Measurements from ENCODE around the gene ASIC1. TPM values are rescaled to one million over a fixed set of nuclear protein-coding genes. Genes with fewer than 3 reads are reported as not detected.

The ASIC1 gene
- total RNA-seq, 2 experiments from 2014 or later, result 0.59 TPM; not detected in 1

DNA sequence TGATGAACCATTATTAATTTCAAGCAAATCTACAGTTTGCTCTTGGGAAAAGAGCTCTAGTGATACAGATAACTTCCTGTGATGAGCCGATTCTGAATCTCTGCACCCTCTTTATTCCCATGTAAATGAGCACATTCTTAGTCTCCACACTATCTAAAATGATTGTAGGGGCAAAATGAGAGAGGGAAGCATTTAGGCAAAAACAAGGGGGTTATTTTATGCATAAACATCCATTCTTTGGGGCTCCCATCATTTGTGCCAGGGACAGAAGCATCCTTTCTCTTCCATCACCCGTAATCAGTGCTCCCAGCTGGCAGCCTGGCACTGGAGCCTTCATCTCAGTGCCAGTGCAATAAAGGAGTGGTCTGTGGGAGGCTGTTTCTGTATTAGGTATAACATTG lies 44.7 kb downstream of the ASIC1 start:
- ChIA-PET CTCF (ENCODE audit: unreplicated experiment) (no interaction called here), POLR2A (interaction anchor here (3.2 kb wide), 1 partner anchor 8 kb away, joined by 12 read pairs; no protein-coding TSS in a partner anchor)
- Histone ChIP-seq H3K9me3 (ENCODE audit: low read length) (no peaks in the 10 kb centered on the region), H3K4me3 (ENCODE audit: low read depth, low read length, poor library complexity, severe bottlenecking) (no peak overlapping the region), H3K27ac (ENCODE audit: low read depth, low read length, poor library complexity, severe bottlenecking) (no peak overlapping the region), H4K20me1 (ENCODE audit: insufficient read depth, low read length) (no peaks in the 10 kb centered on the region), H2AFZ (ENCODE audit: low read length) (no peak overlapping the region), H3K9me2 (ENCODE audit: insufficient read depth, low read length) (no peaks in the 10 kb centered on the region), H3K4me2 (ENCODE audit: low read length) (no peak overlapping the region), H3K79me2 (ENCODE audit: insufficient read depth, low read depth, low read length) (no peaks in the 10 kb centered on the region), H3K4me1 (ENCODE audit: insufficient read depth, low read length, poor library complexity, severe bottlenecking) (no peaks in the 10 kb centered on the region), H3K36me3 (ENCODE audit: insufficient read depth, low read length) (peaks cover 45% of the 10 kb centered on the region)
- no peak for DNase-seq (ENCODE audit: low spot score)
- no TSS peak for BruUV-seq (replicated peaks)
- intact Hi-C loops (cut with micrococcal nuclease; ENCODE audit: unreplicated experiment), result no loop called here
- TF ChIP-seq CTCF (conservative IDR thresholded peaks at IDR 0.05; ENCODE audit: low read length) (no peak), EZH2phosphoT487 (IDR thresholded peaks at IDR 0.05; ENCODE audit: borderline replicate concordance, low read depth, low read length) (no peak)

DNA sequence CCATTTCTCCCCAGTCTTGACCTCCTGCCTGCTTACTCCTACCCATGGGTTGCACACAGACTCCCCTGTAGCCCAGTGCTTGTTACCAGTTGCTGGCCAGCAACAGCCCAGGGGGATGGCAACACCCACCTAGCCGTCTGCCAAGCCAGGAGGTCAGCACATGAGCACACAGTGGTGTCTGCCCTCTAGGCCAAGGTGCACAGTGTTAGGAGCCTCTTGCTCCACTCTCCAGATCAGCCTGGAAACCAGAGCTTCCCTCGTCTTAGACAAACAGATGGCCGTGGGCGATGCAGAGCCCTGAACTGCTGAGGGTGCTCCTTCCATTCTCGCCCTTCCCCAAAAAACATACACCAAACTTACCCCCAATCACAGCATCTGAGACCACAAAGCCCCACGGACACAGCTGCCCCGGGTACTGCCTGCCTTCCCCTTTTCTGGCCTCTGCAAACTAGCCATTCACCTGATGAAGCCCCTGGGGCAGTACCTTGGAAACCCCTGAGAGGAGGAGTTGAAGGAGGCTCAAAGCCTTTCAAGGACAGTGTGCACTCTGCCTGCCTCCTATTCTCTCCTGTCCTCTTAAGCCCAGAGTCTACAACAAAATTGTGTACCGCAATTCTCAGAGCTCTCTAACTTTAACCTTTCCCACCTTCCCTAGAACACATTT lies 45.4 kb downstream of the ASIC1 start:
- no peak overlapping the region for H3K4me2 ChIP-seq (ENCODE audit: low read length)
- no TSS peak for BruUV-seq (replicated peaks)
- H3K79me2 ChIP-seq (ENCODE audit: insufficient read depth, low read depth, low read length), result no peaks in the 10 kb centered on the region
- ChIA-PET POLR2A (interaction anchor here (3.2 kb wide), 1 partner anchor 8 kb away, joined by 12 read pairs; no protein-coding TSS in a partner anchor), CTCF (ENCODE audit: unreplicated experiment) (interaction anchor here (1.6 kb wide), 1 partner anchor 9 kb away, joined by 4 read pairs; the partner anchor contains the start of gene COX14)
- no peaks in the 10 kb centered on the region for H3K9me3 ChIP-seq (ENCODE audit: low read length)
- no peak overlapping the region for H3K27ac ChIP-seq (ENCODE audit: low read depth, low read length, poor library complexity, severe bottlenecking)
- H3K9me2 ChIP-seq (ENCODE audit: insufficient read depth, low read length), result no peaks in the 10 kb centered on the region
- H3K4me1 ChIP-seq (ENCODE audit: insufficient read depth, low read length, poor library complexity, severe bottlenecking), result no peaks in the 10 kb centered on the region
- no peak overlapping the region for H2AFZ ChIP-seq (ENCODE audit: low read length)
- H3K4me3 ChIP-seq (ENCODE audit: low read depth, low read length, poor library complexity, severe bottlenecking), result no peak overlapping the region
- intact Hi-C loops (cut with micrococcal nuclease; ENCODE audit: unreplicated experiment), result no loop called here
- peaks cover 38% of the 10 kb centered on the region for H3K36me3 ChIP-seq (ENCODE audit: insufficient read depth, low read length)
- DNase-seq (ENCODE audit: low spot score), result no peak
- no peak for TF ChIP-seq EZH2phosphoT487 (IDR thresholded peaks at IDR 0.05; ENCODE audit: borderline replicate concordance, low read depth, low read length)
- no peak for TF ChIP-seq CTCF (conservative IDR thresholded peaks at IDR 0.05; ENCODE audit: low read length)
- no peaks in the 10 kb centered on the region for H4K20me1 ChIP-seq (ENCODE audit: insufficient read depth, low read length)

GRCh38 chr12:50103351-50103750 lies 46.0 kb downstream of the ASIC1 start:
- intact Hi-C loops (cut with micrococcal nuclease; ENCODE audit: unreplicated experiment), result no loop called here
- no TSS peak for BruUV-seq (replicated peaks)
- Histone ChIP-seq H3K4me3 (ENCODE audit: low read depth, low read length, poor library complexity, severe bottlenecking) (no peak overlapping the region), H3K4me2 (ENCODE audit: low read length) (no peak overlapping the region), H3K79me2 (ENCODE audit: insufficient read depth, low read depth, low read length) (no peaks in the 10 kb centered on the region), H3K4me1 (ENCODE audit: insufficient read depth, low read length, poor library complexity, severe bottlenecking) (no peaks in the 10 kb centered on the region), H3K27ac (ENCODE audit: low read depth, low read length, poor library complexity, severe bottlenecking) (no peak overlapping the region), H2AFZ (ENCODE audit: low read length) (no peak overlapping the region), H3K9me3 (ENCODE audit: low read length) (no peaks in the 10 kb centered on the region), H3K9me2 (ENCODE audit: insufficient read depth, low read length) (no peaks in the 10 kb centered on the region), H4K20me1 (ENCODE audit: insufficient read depth, low read length) (no peaks in the 10 kb centered on the region), H3K36me3 (ENCODE audit: insufficient read depth, low read length) (peaks cover 33% of the 10 kb centered on the region)
- ChIA-PET POLR2A (interaction anchor here (3.2 kb wide), 1 partner anchor 7 kb away, joined by 12 read pairs; no protein-coding TSS in a partner anchor), CTCF (ENCODE audit: unreplicated experiment) (interaction anchor here (0.6 to 1.6 kb wide), 2 partner anchors 9 to 59 kb away, joined by 4 read pairs; partner anchors contain the start of gene COX14)
- TF ChIP-seq CTCF (conservative IDR thresholded peaks at IDR 0.05; ENCODE audit: low read length), result no peak
- TF ChIP-seq EZH2phosphoT487 (IDR thresholded peaks at IDR 0.05; ENCODE audit: borderline replicate concordance, low read depth, low read length), result no peak
- DNase-seq (ENCODE audit: low spot score), result no peak

Data from OCI-LY7 (cell line).